ENCODE results near the gene SPR. TPM values are rescaled to one million over a fixed set of nuclear protein-coding genes. Genes with fewer than 3 reads are reported as not detected.

SPR gene
- total and polyA plus RNA-seq, 2 donors from 2014 or later = 29.9 to 102 TPM

DNA sequence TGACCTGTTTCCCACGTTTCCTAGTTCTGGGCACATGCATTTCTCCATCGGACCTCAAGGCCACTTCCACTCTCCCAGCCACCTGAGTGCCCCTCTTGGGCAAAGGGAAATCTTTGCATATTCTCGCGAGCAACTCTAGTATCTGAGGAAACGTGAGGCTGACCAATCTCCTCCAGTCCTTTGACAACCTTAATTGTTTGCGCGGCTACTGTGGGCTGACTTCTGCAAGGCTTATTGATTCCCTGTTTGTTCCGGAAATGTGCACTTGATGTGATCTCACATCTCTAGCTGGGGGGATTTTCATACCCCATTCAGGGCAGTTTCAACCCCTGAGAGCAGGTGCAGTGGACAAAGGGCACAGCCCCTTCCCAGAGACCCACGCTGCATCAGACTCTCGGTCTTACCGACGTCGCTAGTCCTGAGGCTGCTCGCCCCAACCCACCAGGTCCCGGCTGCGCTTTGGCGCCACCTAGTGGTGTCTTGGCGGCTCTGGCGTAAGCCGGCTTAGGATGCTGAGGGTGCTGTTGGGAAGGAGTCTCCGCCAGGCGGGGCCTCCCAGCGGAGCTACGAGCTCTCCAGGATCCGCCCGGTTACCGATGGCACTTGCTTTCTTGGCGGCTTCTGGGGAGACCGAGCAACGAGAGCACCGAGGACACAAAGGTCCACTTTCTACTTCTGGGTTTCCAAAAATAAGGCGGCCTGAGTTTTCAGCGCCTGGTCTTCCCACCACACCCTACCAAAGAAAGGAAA is 24.8 kb upstream of the SPR start:
- intact Hi-C loops (cut with DNase I) = loop anchor here (5.0 kb wide), 1 partner anchor 90 kb away; no protein-coding TSS in a partner anchor
- TF ChIP-seq, protein P1, sequence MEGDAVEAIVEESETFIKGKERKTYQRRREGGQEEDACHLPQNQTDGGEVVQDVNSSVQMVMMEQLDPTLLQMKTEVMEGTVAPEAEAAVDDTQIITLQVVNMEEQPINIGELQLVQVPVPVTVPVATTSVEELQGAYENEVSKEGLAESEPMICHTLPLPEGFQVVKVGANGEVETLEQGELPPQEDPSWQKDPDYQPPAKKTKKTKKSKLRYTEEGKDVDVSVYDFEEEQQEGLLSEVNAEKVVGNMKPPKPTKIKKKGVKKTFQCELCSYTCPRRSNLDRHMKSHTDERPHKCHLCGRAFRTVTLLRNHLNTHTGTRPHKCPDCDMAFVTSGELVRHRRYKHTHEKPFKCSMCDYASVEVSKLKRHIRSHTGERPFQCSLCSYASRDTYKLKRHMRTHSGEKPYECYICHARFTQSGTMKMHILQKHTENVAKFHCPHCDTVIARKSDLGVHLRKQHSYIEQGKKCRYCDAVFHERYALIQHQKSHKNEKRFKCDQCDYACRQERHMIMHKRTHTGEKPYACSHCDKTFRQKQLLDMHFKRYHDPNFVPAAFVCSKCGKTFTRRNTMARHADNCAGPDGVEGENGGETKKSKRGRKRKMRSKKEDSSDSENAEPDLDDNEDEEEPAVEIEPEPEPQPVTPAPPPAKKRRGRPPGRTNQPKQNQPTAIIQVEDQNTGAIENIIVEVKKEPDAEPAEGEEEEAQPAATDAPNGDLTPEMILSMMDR (IDR thresholded peaks at IDR 0.05; ENCODE audit: borderline replicate concordance, extremely low read depth, insufficient read depth) = peak; percentile 97
- H3K9ac ChIP-seq (ENCODE audit: low read length in 3 of 3) = no peak overlapping the region
- peaks cover 0 to 3% (median 0%) of the 10 kb centered on the region in 3 donors for H3K4me1 ChIP-seq (ENCODE audit: control insufficient read depth in 2 of 3, insufficient read depth in 2 of 3, low read depth in 1 of 3, low read length in 3 of 3)
- DNase-seq (peak; percentile 91 to 95 (median 93)), FAIRE-seq (no peak)
- peaks cover 11% of the 10 kb centered on the region for H3K27me3 ChIP-seq (ENCODE audit: control insufficient read depth, insufficient read depth, low read length)
- H3K36me3 ChIP-seq (ENCODE audit: control insufficient read depth in 2 of 3, insufficient read depth in 3 of 3, low read length in 3 of 3) = no peaks in the 10 kb centered on the region
- no peaks in the 10 kb centered on the region for H3K9me3 ChIP-seq (ENCODE audit: control insufficient read depth in 2 of 3, insufficient read depth in 1 of 3, low read length in 3 of 3)
- peak overlapping the region in 1 of 3 donors; percentile 32 for H3K4me3 ChIP-seq (ENCODE audit: low read length in 3 of 3)
- no peak overlapping the region for H3K27ac ChIP-seq (ENCODE audit: low read depth in 2 of 2, low read length in 2 of 2)

DNA sequence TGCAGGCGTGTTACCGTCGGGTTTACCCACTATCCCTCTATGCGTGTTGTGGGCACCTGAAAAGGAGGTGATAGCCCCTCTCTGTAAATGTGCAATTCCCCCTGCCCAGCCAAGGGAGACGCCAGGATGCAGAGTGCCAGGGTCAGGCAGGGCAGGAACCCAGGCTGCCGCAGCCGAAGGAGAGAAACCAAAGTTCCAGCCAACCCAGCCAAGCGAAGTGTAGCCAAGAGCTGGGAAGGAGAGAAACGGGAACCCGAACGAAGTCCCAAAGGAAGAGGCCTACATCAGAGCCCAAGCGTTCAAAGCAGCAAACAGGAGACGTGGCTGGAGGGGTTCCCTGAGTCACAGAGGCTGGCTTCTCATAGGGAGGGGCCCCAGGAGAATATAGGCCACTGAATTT is 24.2 kb upstream of the SPR start:
- intact Hi-C loops (cut with DNase I) = loop anchor here (5.0 kb wide), 1 partner anchor 91 kb away; no protein-coding TSS in a partner anchor
- Histone ChIP-seq H3K4me1 (ENCODE audit: control insufficient read depth in 2 of 3, insufficient read depth in 2 of 3, low read depth in 1 of 3, low read length in 3 of 3) (peaks cover 0 to 3% (median 0%) of the 10 kb centered on the region in 3 donors), H3K9me3 (ENCODE audit: control insufficient read depth in 2 of 3, insufficient read depth in 1 of 3, low read length in 3 of 3) (no peaks in the 10 kb centered on the region), H3K36me3 (ENCODE audit: control insufficient read depth in 2 of 3, insufficient read depth in 3 of 3, low read length in 3 of 3) (no peaks in the 10 kb centered on the region), H3K9ac (ENCODE audit: low read length in 3 of 3) (no peak overlapping the region), H3K27ac (ENCODE audit: low read depth in 2 of 2, low read length in 2 of 2) (no peak overlapping the region), H3K4me3 (ENCODE audit: low read length in 3 of 3) (peak overlapping the region in 1 of 3 donors; percentile 32), H3K27me3 (ENCODE audit: control insufficient read depth, insufficient read depth, low read length) (peaks cover 11% of the 10 kb centered on the region)
- TF ChIP-seq, protein P1 (IDR thresholded peaks at IDR 0.05; ENCODE audit: borderline replicate concordance, extremely low read depth, insufficient read depth) = no peak
- FAIRE-seq = no peak
- peak in 1 of 5 donors; percentile 1 for DNase-seq

DNA sequence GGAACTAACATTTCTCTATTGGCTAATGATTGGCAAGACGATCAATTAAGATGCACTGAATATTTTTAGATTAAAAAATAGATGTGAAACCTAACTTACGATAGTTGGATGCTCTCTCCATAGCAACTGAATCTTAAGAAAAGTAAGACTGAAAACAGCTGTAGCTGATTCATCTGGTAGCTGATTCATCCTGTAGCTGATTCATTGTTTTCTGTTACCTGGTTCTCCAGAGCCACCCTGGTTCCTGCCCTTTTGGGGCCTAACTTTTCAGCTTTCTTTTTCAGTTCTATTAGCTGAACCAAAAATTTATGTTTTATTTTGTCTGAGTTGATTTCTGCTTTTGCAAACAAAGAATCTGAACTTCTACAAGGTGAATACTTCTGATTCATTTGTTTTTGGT is 22.7 kb upstream of the SPR start:
- no peak for FAIRE-seq
- H3K27me3 ChIP-seq (ENCODE audit: control insufficient read depth, insufficient read depth, low read length) = peaks cover 11% of the 10 kb centered on the region
- peaks cover 0 to 3% (median 0%) of the 10 kb centered on the region in 3 donors for H3K4me1 ChIP-seq (ENCODE audit: control insufficient read depth in 2 of 3, insufficient read depth in 2 of 3, low read depth in 1 of 3, low read length in 3 of 3)
- intact Hi-C loops (cut with DNase I) = loop anchor here (5.0 kb wide), 1 partner anchor 92 kb away; no protein-coding TSS in a partner anchor
- TF ChIP-seq, protein P1 (IDR thresholded peaks at IDR 0.05; ENCODE audit: borderline replicate concordance, extremely low read depth, insufficient read depth) = no peak
- no peak overlapping the region for H3K27ac ChIP-seq (ENCODE audit: low read depth in 2 of 2, low read length in 2 of 2)
- H3K9ac ChIP-seq (ENCODE audit: low read length in 3 of 3) = no peak overlapping the region
- H3K4me3 ChIP-seq (ENCODE audit: low read length in 3 of 3) = no peak overlapping the region
- no peaks in the 10 kb centered on the region for H3K9me3 ChIP-seq (ENCODE audit: control insufficient read depth in 2 of 3, insufficient read depth in 1 of 3, low read length in 3 of 3)
- DNase-seq = no peak
- H3K36me3 ChIP-seq (ENCODE audit: control insufficient read depth in 2 of 3, insufficient read depth in 3 of 3, low read length in 3 of 3) = no peaks in the 10 kb centered on the region
